B cell (primary cell): ENCODE data around the gene TOR1A. TPM values are rescaled to one million over a fixed set of nuclear protein-coding genes. Genes with fewer than 3 reads are reported as not detected.
A peak's percentile ranks its signal among the peaks of the same experiment; 100 is the strongest.

Experiments
- ATAC-seq: fragments of 200-7000 bp; cut with Tn5 transposase; one replicate; pipeline ENCODE4 v1.10.0; 2021; ENCODE audit warnings: low read depth, mild to moderate bottlenecking, moderate number of reproducible peaks, moderate library complexity
- CTCF ChIA-PET: fragments of 350-600 bp; sonication (Branson Sonifier 250); formaldehyde crosslinking; loops from one replicate; lab custom pipeline; 2021; ENCODE audit warnings: antibody characterized with exemption, inconsistent platforms; lab: Charles Lee
- POLR2A ChIA-PET: fragments of 350-600 bp; sonication (Branson Sonifier 250); formaldehyde crosslinking; loops from one replicate; lab custom pipeline; 2021; ENCODE audit warnings: antibody characterized with exemption; lab: Charles Lee
- DNase-seq: peaks from one replicate; pipeline ENCODE4 v3.0.0; 2013
- H2AFZ ChIP-seq: 2 replicates; pipeline ENCODE4 v1.6.1; 2012; ENCODE audit warnings: mild to moderate bottlenecking, low read depth, low read length; ENCODE audit not compliant: insufficient read depth, poor library complexity, severe bottlenecking
- H3K27ac ChIP-seq, 2 donors: 1 replicate in 1 of 2; 2 replicates in 1 of 2; pipeline ENCODE4 v1.5.1; 2012 to 2013; ENCODE audit warnings: low read length in 2 of 2, mild to moderate bottlenecking in 2 of 2, moderate library complexity in 1 of 2
- H3K27me3 ChIP-seq, 4 experiments: fragments of 200-600 bp in 1 of 4; sonication (generic) in 1 of 4; replicated peaks in 1 of 4; 1 replicate in 2 of 4; 2 replicates in 2 of 4; pipeline versions ENCODE4 v1.6.1 to v1.7.0; 2013 to 2016; ENCODE audit warnings: low read length in 3 of 4, mild to moderate bottlenecking in 2 of 4, mixed read lengths in 1 of 4, moderate library complexity in 1 of 4; ENCODE audit not compliant: insufficient read depth in 4 of 4, control insufficient read depth in 3 of 4; ENCODE audit errors: control extremely low read depth in 1 of 4
- H3K36me3 ChIP-seq, 2 experiments: replicated peaks in 1 of 2; 1 replicate in 1 of 2; 2 replicates in 1 of 2; pipeline versions ENCODE4 v1.6.1 to v1.7.1; 2013; ENCODE audit warnings: low read length in 1 of 2; ENCODE audit not compliant: insufficient read depth in 2 of 2, control insufficient read depth in 1 of 2; ENCODE audit errors: control extremely low read depth in 1 of 2, extremely low read depth in 1 of 2
- H3K4me1 ChIP-seq, 2 donors: fragments of 200-600 bp in 1 of 2; sonication (generic) in 1 of 2; 1 replicate in 1 of 2; 2 replicates in 1 of 2; pipeline versions ENCODE4 v1.5.1 to v1.6.1; 2013 to 2017; ENCODE audit warnings: low read length in 2 of 2; ENCODE audit not compliant: control insufficient read depth in 2 of 2, insufficient read depth in 2 of 2
- H3K4me2 ChIP-seq: replicated peaks from 2 replicates; pipeline ENCODE3; 2012; ENCODE audit warnings: mild to moderate bottlenecking, low read depth, low read length; ENCODE audit not compliant: poor library complexity, severe bottlenecking
- H3K4me3 ChIP-seq, 5 experiments: fragments of 200-600 bp in 1 of 5; sonication (generic) in 1 of 5; 1 replicate in 3 of 5; 2 replicates in 2 of 5; pipeline versions ENCODE4 v1.5.1 to v1.7.0; 2011 to 2016; ENCODE audit warnings: low read length in 4 of 5, mild to moderate bottlenecking in 4 of 5, low read depth in 2 of 5, control low read depth in 1 of 5, moderate library complexity in 1 of 5; ENCODE audit not compliant: insufficient read depth in 1 of 5; ENCODE audit errors: control extremely low read depth in 1 of 5, extremely low read depth in 1 of 5
- H3K79me2 ChIP-seq: fragments of 200-600 bp; sonication (generic); one replicate; pipeline ENCODE4 v1.6.0; 2016; ENCODE audit warnings: low read length; ENCODE audit not compliant: control insufficient read depth, insufficient read depth
- H3K9ac ChIP-seq: fragments of 200-600 bp; sonication (generic); 2 replicates; pipeline ENCODE4 v1.6.1; 2017; ENCODE audit warnings: mild to moderate bottlenecking, low read length, moderate library complexity
- H3K9me3 ChIP-seq, 3 donors: one replicate each; pipeline versions ENCODE4 v1.6.1 to v1.7.1; 2013; ENCODE audit warnings: low read length in 2 of 3; ENCODE audit not compliant: control insufficient read depth in 2 of 3, insufficient read depth in 1 of 3; ENCODE audit errors: control extremely low read depth in 1 of 3
- H4K20me1 ChIP-seq: 2 replicates; pipeline ENCODE4 v1.6.0; 2012; ENCODE audit warnings: mild to moderate bottlenecking, low read length; ENCODE audit not compliant: insufficient read depth, control insufficient read depth, poor library complexity, severe bottlenecking
- H3K27ac Mint-ChIP-seq: one replicate; pipeline ENCODE4 v1.8.0; 2021; ENCODE audit warnings: mixed read lengths
- H3K27me3 Mint-ChIP-seq: one replicate; pipeline ENCODE4 v1.8.0; 2021; ENCODE audit warnings: mixed read lengths
- H3K4me1 Mint-ChIP-seq: one replicate; pipeline ENCODE4 v1.8.0; 2021; ENCODE audit warnings: mixed read lengths
- H3K4me3 Mint-ChIP-seq: one replicate; pipeline ENCODE4 v1.8.0; 2021; ENCODE audit warnings: mixed read lengths
- H3K9me3 Mint-ChIP-seq: one replicate; pipeline ENCODE4 v1.8.0; 2022; ENCODE audit warnings: mixed read lengths; ENCODE audit not compliant: insufficient read depth
- EZH2 ChIP-seq: IDR thresholded peaks from 2 replicates; pipeline ENCODE4 v1.6.1; 2012; ENCODE audit warnings: borderline replicate concordance, low read depth, mild to moderate bottlenecking, moderate library complexity, low read length; ENCODE audit not compliant: insufficient read depth, poor library complexity, severe bottlenecking
- WGBS: methylation state at CpG from one replicate; pipeline ENCODE4 v1.1.5; 2013; ENCODE audit warnings: missing lambda C conversion rate; ENCODE audit not compliant: insufficient coverage; 5-methylcytosine and 5-hydroxymethylcytosine counted together
- intact Hi-C: fragments of 100-400 bp; cut with micrococcal nuclease; formaldehyde crosslinking; loops from one replicate; pipeline ENCODE4 v1.10.0; 2022
- polyA plus RNA-seq: library from polyadenylated mRNA; depleted of rRNA; stranded (reverse); fragments of >200 nt; gene quantifications from 2 replicates; pipeline ENCODE4 v1.2.3, GENCODE V29; 2012
- total RNA-seq, 2 donors: library from RNA; stranded (reverse); fragments of 120-200 nt in 1 of 2; gene quantifications; 1 replicate in 1 of 2; 2 replicates in 1 of 2; pipeline versions ENCODE4 v1.2.3 to v1.2.4, GENCODE V29; 2013 to 2022
- TF ChIP-seq, protein P1 (sequence below): fragments of 200-600 bp; IDR thresholded peaks from one replicate; pipeline ENCODE4 v1.8.0; 2022; ENCODE audit warnings: antibody characterized with exemption, mild to moderate bottlenecking

The TOR1A gene
- total and polyA plus RNA-seq, 2 donors (not counting 1 experiment from before 2014, with no cell fraction given) = 28.6 to 30.3 TPM

- no peak overlapping the region for H3K4me3 ChIP-seq
- H4K20me1 ChIP-seq = no peaks in the 10 kb centered on the region
- H2AFZ ChIP-seq = no peak overlapping the region
- no peak overlapping the region for H3K4me2 ChIP-seq
- WGBS = 87% methylated on average over 3 of the region's 4 CpGs
- H3K9ac ChIP-seq = no peak overlapping the region
- H3K27me3 ChIP-seq = no peaks in the 10 kb centered on the region
- ATAC-seq = no peak
- Mint-ChIP-seq H3K27me3 (no peaks in the 10 kb centered on the region), H3K27ac (no peak overlapping the region), H3K9me3 (no peaks in the 10 kb centered on the region), H3K4me3 (no peak overlapping the region), H3K4me1 (peaks cover 3% of the 10 kb centered on the region)
- intact Hi-C loops = no loop called here
- CTCF ChIA-PET = no interaction called here
- H3K36me3 ChIP-seq = peaks cover 0 to 34% of the 10 kb centered on the region in 2 experiments
- TF ChIP-seq, protein P1, sequence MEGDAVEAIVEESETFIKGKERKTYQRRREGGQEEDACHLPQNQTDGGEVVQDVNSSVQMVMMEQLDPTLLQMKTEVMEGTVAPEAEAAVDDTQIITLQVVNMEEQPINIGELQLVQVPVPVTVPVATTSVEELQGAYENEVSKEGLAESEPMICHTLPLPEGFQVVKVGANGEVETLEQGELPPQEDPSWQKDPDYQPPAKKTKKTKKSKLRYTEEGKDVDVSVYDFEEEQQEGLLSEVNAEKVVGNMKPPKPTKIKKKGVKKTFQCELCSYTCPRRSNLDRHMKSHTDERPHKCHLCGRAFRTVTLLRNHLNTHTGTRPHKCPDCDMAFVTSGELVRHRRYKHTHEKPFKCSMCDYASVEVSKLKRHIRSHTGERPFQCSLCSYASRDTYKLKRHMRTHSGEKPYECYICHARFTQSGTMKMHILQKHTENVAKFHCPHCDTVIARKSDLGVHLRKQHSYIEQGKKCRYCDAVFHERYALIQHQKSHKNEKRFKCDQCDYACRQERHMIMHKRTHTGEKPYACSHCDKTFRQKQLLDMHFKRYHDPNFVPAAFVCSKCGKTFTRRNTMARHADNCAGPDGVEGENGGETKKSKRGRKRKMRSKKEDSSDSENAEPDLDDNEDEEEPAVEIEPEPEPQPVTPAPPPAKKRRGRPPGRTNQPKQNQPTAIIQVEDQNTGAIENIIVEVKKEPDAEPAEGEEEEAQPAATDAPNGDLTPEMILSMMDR = no peak
- H3K4me1 ChIP-seq = no peaks in the 10 kb centered on the region
- peaks cover 36% of the 10 kb centered on the region for H3K79me2 ChIP-seq
- no peaks in the 10 kb centered on the region for H3K9me3 ChIP-seq
- POLR2A ChIA-PET = no interaction called here
- H3K27ac ChIP-seq = no peak overlapping the region
- no peak for DNase-seq
Measured at GRCh38 chr9:129848712-129849441, 24.9 kb upstream of the TOR1A start.

DNA sequence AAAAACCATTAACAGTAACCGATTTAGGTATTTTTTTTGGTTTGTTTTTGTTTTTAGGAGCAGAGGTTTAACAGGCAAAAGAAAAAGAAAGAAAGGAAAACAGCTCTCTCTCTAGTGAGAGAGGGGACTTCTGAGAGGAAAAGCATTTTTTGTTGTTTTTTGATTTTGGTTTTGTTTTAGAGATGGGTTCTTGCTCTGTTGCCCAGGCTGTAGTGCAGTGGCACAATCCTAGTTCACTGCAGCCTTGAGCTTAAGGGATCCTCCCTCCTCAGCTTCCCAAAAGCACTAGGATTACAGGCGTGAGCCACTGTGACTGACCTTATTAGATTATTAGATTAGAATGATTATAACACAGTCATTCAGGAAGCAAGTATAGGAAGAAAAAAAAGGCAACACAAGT lies 21.4 kb upstream of the TOR1A start:
- Mint-ChIP-seq H3K4me1 (peaks cover 3% of the 10 kb centered on the region), H3K9me3 (no peaks in the 10 kb centered on the region), H3K27me3 (no peaks in the 10 kb centered on the region), H3K4me3 (no peak overlapping the region), H3K27ac (no peak overlapping the region)
- no peaks in the 10 kb centered on the region for H3K9me3 ChIP-seq
- peaks cover 50% of the 10 kb centered on the region for H3K79me2 ChIP-seq
- ChIA-PET CTCF (no interaction called here), POLR2A (interaction anchor here (0.7 kb wide), 1 partner anchor 38 kb away, joined by 4 read pairs; no protein-coding TSS in a partner anchor)
- no peak overlapping the region for H3K4me2 ChIP-seq
- intact Hi-C loops = no loop called here
- H3K9ac ChIP-seq = no peak overlapping the region
- no peaks in the 10 kb centered on the region for H3K27me3 ChIP-seq
- H3K36me3 ChIP-seq = peaks cover 0 to 3% of the 10 kb centered on the region in 2 experiments
- no peak overlapping the region for H3K4me3 ChIP-seq
- no peaks in the 10 kb centered on the region for H3K4me1 ChIP-seq
- ATAC-seq (no peak), DNase-seq (no peak)
- no CpG with 5 or more reads among the region's 2 CpGs for WGBS
- no peak for TF ChIP-seq EZH2
- TF ChIP-seq, protein P1 = no peak
- peaks cover 7% of the 10 kb centered on the region for H4K20me1 ChIP-seq
- H3K27ac ChIP-seq = peak overlapping the region in 1 of 2 donors; percentile 43
- no peak overlapping the region for H2AFZ ChIP-seq
